ENCODE data around the gene KIAA1549.
"Not testable (repeated sequence)": the region's sequence is repeated elsewhere in the genome, so short reads cannot be mapped to it uniquely, and the experiment has no call there.

DNA sequence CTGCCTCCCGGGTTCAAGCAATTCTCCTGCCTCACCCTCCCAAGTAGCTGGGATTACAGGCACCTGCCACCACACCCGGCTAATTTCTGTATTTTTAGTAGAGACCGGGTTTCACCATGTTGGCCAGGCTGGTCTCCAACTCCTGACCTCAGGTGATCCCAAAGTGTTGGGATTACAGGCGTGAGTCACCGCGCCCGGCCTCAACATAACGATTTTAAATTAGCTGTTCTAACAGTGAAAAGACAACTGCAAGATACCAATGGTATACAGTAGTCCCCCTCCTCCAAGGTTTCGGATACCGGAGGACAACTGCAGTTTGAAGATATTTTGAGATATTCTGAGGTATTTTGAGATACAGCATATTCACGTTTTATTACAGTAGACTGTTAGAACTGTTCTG, 5.0 kb downstream of the KIAA1549 start:
- not testable (repeated sequence) for TF ChIP-seq POLR2A (IDR thresholded peaks at IDR 0.05)
- TF ChIP-seq, protein P1, sequence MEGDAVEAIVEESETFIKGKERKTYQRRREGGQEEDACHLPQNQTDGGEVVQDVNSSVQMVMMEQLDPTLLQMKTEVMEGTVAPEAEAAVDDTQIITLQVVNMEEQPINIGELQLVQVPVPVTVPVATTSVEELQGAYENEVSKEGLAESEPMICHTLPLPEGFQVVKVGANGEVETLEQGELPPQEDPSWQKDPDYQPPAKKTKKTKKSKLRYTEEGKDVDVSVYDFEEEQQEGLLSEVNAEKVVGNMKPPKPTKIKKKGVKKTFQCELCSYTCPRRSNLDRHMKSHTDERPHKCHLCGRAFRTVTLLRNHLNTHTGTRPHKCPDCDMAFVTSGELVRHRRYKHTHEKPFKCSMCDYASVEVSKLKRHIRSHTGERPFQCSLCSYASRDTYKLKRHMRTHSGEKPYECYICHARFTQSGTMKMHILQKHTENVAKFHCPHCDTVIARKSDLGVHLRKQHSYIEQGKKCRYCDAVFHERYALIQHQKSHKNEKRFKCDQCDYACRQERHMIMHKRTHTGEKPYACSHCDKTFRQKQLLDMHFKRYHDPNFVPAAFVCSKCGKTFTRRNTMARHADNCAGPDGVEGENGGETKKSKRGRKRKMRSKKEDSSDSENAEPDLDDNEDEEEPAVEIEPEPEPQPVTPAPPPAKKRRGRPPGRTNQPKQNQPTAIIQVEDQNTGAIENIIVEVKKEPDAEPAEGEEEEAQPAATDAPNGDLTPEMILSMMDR (IDR thresholded peaks at IDR 0.05): not testable (repeated sequence)

Data from testis (tissue), 2 donors.